H1 (cell line): ENCODE results near the gene GARIN6. TPM values are rescaled to one million over a fixed set of nuclear protein-coding genes. Genes with fewer than 3 reads are reported as not detected.

Source experiments
- CTCF ChIA-PET: fragments of 300-600 bp; sonication (Branson Sonifier 250); formaldehyde crosslinking; loops from one replicate; lab custom pipeline; 2021; ENCODE audit not compliant: partially characterized antibody; lab: Charles Lee
- POLR2A ChIA-PET: fragments of 300-600 bp; sonication (Branson Sonifier 250); formaldehyde crosslinking; loops from one replicate; lab custom pipeline; 2021; ENCODE audit warnings: inconsistent platforms; ENCODE audit not compliant: partially characterized antibody; lab: Charles Lee
- DNase-seq, 2 experiments: peaks; one replicate each; pipeline versions ENCODE4 v3.0.0 to v3.0.0-alpha.2; 2010 to 2022; ENCODE audit warnings: low spot score in 2 of 2, low read depth in 1 of 2, mixed read lengths in 1 of 2
- FAIRE-seq: peaks from 2 replicates; lab custom pipeline; 2011; peaks lifted over from hg19 to GRCh38; lab: Jason Lieb, UNC
- H2AFZ ChIP-seq: 2 replicates; pipeline ENCODE4 v1.8.1; 2012; ENCODE audit warnings: low read length, inconsistent platforms
- H2AK5ac ChIP-seq: 2 replicates; pipeline ENCODE4 v1.6.1; 2013; ENCODE audit warnings: low read depth, low read length
- H2BK120ac ChIP-seq: replicated peaks from 2 replicates; pipeline ENCODE3; 2013; ENCODE audit warnings: low read depth, low read length, inconsistent platforms
- H2BK12ac ChIP-seq: 2 replicates; pipeline ENCODE4 v1.6.1; 2013; ENCODE audit warnings: low read depth, low read length
- H2BK15ac ChIP-seq: 2 replicates; pipeline ENCODE4 v1.6.1; 2013; ENCODE audit warnings: low read length
- H2BK20ac ChIP-seq: 2 replicates; pipeline ENCODE4 v1.6.1; 2013; ENCODE audit warnings: low read length
- H2BK5ac ChIP-seq: 2 replicates; pipeline ENCODE4 v1.6.1; 2013; ENCODE audit warnings: low read depth, low read length
- H3K14ac ChIP-seq: 2 replicates; pipeline ENCODE4 v1.6.1; 2013; ENCODE audit warnings: inconsistent platforms; ENCODE audit not compliant: insufficient read length
- H3K18ac ChIP-seq: 2 replicates; pipeline ENCODE4 v1.6.1; 2013; ENCODE audit warnings: low read length; ENCODE audit errors: extremely low read depth
- H3K23ac ChIP-seq: 2 replicates; pipeline ENCODE4 v1.6.1; 2013; ENCODE audit warnings: inconsistent platforms; ENCODE audit not compliant: insufficient read length
- H3K23me2 ChIP-seq: 2 replicates; pipeline ENCODE4 v1.6.1; 2013; ENCODE audit warnings: low read depth, low read length
- H3K27ac ChIP-seq: 2 replicates; pipeline ENCODE4 v1.6.1; 2011; ENCODE audit warnings: low read depth, low read length, inconsistent platforms
- H3K27me3 ChIP-seq, 4 experiments: replicated peaks in 1 of 4; 1 replicate in 1 of 4; 2 replicates in 3 of 4; pipeline versions ENCODE4 v1.6.1 to v1.8.1; 2011 to 2013; ENCODE audit warnings: low read length in 3 of 4, mild to moderate bottlenecking in 3 of 4, inconsistent platforms in 2 of 4, mixed read lengths in 2 of 4, moderate library complexity in 1 of 4; ENCODE audit not compliant: control insufficient read depth in 3 of 4, insufficient read depth in 3 of 4; ENCODE audit errors: extremely low read depth in 1 of 4
- H3K36me3 ChIP-seq, 4 experiments: 2 replicates each; pipeline versions ENCODE4 v1.6.1 to v1.8.1; 2011 to 2013; ENCODE audit warnings: mild to moderate bottlenecking in 4 of 4, low read length in 3 of 4, moderate library complexity in 2 of 4, control low read depth in 1 of 4, inconsistent platforms in 1 of 4; ENCODE audit not compliant: insufficient read depth in 4 of 4, control insufficient read depth in 2 of 4
- H3K4ac ChIP-seq: replicated peaks from 2 replicates; pipeline ENCODE3; 2013; ENCODE audit warnings: low read length, low read depth, mixed read lengths, inconsistent platforms; ENCODE audit not compliant: insufficient read length
- H3K4me1 ChIP-seq, 4 experiments: replicated peaks in 1 of 4; 1 replicate in 1 of 4; 2 replicates in 3 of 4; pipeline versions ENCODE4 v1.6.1 to v1.8.1; 2011 to 2013; ENCODE audit warnings: low read length in 3 of 4, inconsistent platforms in 2 of 4, mixed read lengths in 1 of 4; ENCODE audit not compliant: insufficient read depth in 4 of 4, control insufficient read depth in 3 of 4
- H3K4me2 ChIP-seq, 2 experiments: 2 replicates each; pipeline versions ENCODE4 v1.6.1 to v1.8.1; 2011 to 2013; ENCODE audit warnings: low read depth in 2 of 2, low read length in 2 of 2, control low read depth in 1 of 2, inconsistent platforms in 1 of 2, mild to moderate bottlenecking in 1 of 2; ENCODE audit not compliant: insufficient read depth in 1 of 2
- H3K4me3 ChIP-seq, 4 experiments: fragments of 200-600, 300-600 bp in 1 of 4; sonication (generic), shearing (Covaris generic), sonication (Bioruptor Twin) in 1 of 4; 2 replicates each; pipeline versions ENCODE4 v1.5.1 to v1.8.1; 2011 to 2016; ENCODE audit warnings: low read length in 4 of 4, low read depth in 3 of 4, control low read depth in 2 of 4, inconsistent platforms in 2 of 4, mild to moderate bottlenecking in 2 of 4, mixed read lengths in 1 of 4, moderate library complexity in 1 of 4; ENCODE audit not compliant: insufficient read depth in 2 of 4; ENCODE audit errors: extremely low read depth in 1 of 4
- H3K56ac ChIP-seq: replicated peaks from 2 replicates; pipeline ENCODE3; 2013; ENCODE audit warnings: low read depth, mild to moderate bottlenecking, mixed read lengths, low read length, inconsistent platforms; ENCODE audit not compliant: insufficient read length
- H3K79me1 ChIP-seq: 2 replicates; pipeline ENCODE4 v1.6.1; 2013; ENCODE audit warnings: low read depth, low read length, control low read depth
- H3K79me2 ChIP-seq, 2 experiments: 2 replicates each; pipeline versions ENCODE4 v1.6.1 to v1.8.1; 2012 to 2013; ENCODE audit warnings: low read length in 2 of 2, mild to moderate bottlenecking in 2 of 2, inconsistent platforms in 1 of 2; ENCODE audit not compliant: insufficient read depth in 2 of 2, control insufficient read depth in 1 of 2
- H3K9ac ChIP-seq, 4 experiments: replicated peaks in 1 of 4; 1 replicate in 1 of 4; 2 replicates in 3 of 4; pipeline versions ENCODE4 v1.6.1 to v1.8.1; 2011 to 2013; ENCODE audit warnings: low read depth in 3 of 4, low read length in 3 of 4, control low read depth in 2 of 4, mild to moderate bottlenecking in 2 of 4, moderate library complexity in 2 of 4, inconsistent platforms in 1 of 4; ENCODE audit errors: extremely low read depth in 1 of 4
- H3K9me3 ChIP-seq, 2 experiments: 2 replicates each; pipeline versions ENCODE4 v1.6.1 to v1.8.1; 2012 to 2013; ENCODE audit warnings: mild to moderate bottlenecking in 2 of 2, moderate library complexity in 2 of 2, control low read depth in 1 of 2, inconsistent platforms in 1 of 2, low read depth in 1 of 2, low read length in 1 of 2, mixed read lengths in 1 of 2; ENCODE audit not compliant: insufficient read depth in 2 of 2
- H4K20me1 ChIP-seq, 2 experiments: replicated peaks in 1 of 2; 2 replicates each; pipeline versions ENCODE3 to v1.8.1; 2011 to 2013; ENCODE audit warnings: inconsistent platforms in 2 of 2, low read length in 2 of 2, mild to moderate bottlenecking in 1 of 2; ENCODE audit not compliant: insufficient read depth in 2 of 2, control insufficient read depth in 1 of 2
- H4K5ac ChIP-seq: 2 replicates; pipeline ENCODE4 v1.6.1; 2013; ENCODE audit warnings: low read length, low read depth, mixed read lengths, inconsistent platforms; ENCODE audit not compliant: insufficient read length
- H4K8ac ChIP-seq: 2 replicates; pipeline ENCODE4 v1.8.0; 2013; ENCODE audit warnings: mild to moderate bottlenecking, moderate library complexity, low read length, inconsistent platforms; ENCODE audit not compliant: insufficient read depth; ENCODE audit errors: extremely low read depth
- H4K91ac ChIP-seq: replicated peaks from 2 replicates; pipeline ENCODE3; 2013; ENCODE audit warnings: low read length, mixed read lengths, inconsistent platforms; ENCODE audit not compliant: insufficient read length
- PHF8 ChIP-seq: fragments of 200-600 bp; sonication (generic); conservative IDR thresholded peaks from 2 replicates; pipeline ENCODE4 v1.7.1; 2012; ENCODE audit warnings: low read depth, mild to moderate bottlenecking, inconsistent platforms, low read length, moderate library complexity
- WGBS, 2 experiments: shearing (Covaris generic) in 1 of 2; methylation state at CpG; one replicate each; pipeline versions ENCODE4 v1.1.6 to v1.1.7; 2013 to 2015; ENCODE audit warnings: low lambda C conversion rate in 2 of 2, mixed read lengths in 2 of 2, inconsistent platforms in 1 of 2, low coverage in 1 of 2, missing lambda C conversion rate in 1 of 2; ENCODE audit not compliant: insufficient replicate concordance in 2 of 2, insufficient coverage in 1 of 2, insufficient read length in 1 of 2; ENCODE audit errors: extremely low coverage in 1 of 2, missing lambda C conversion rate in 1 of 2; 5-methylcytosine and 5-hydroxymethylcytosine counted together
- polyA plus RNA-seq, 7 experiments: library from polyadenylated mRNA; depleted of rRNA in 3 of 7; stranded (reverse) in 5 of 7; unstranded in 2 of 7; fragments of >200 nt in 5 of 7; fragments of 200-250 nt in 2 of 7; gene quantifications; 1 replicate in 5 of 7; 2 replicates in 1 of 7; 4 replicates in 1 of 7; pipeline versions ENCODE4 v1.2.1 to v1.2.3, GENCODE V29; 2011 to 2013; ENCODE audit warnings: missing spikeins in 2 of 7, mixed read lengths in 2 of 7
- total RNA-seq: library from RNA; stranded (reverse); fragmentation: NEBNext Ultra II Directional; extraction: Animal tissue kit (Norgen Biotek cat#: 25700); gene quantifications from 2 replicates; pipeline ENCODE4 v1.2.1, GENCODE V29; 2021

The GARIN6 gene
- total and polyA plus RNA-seq, 2 of the 8 experiments (the other 6 are each of a cell fraction or from before 2014, with no cell fraction given), result not detected

- Histone ChIP-seq H2BK5ac (no peak overlapping the region), H4K20me1 (no peaks in the 10 kb centered on the region), H3K23ac (no peak overlapping the region), H3K27ac (no peak overlapping the region)
- no peak for TF ChIP-seq PHF8
- TF ChIP-seq, all 59 proteins: peak for 0
- no peaks in the 10 kb centered on the region for H3K23me2 ChIP-seq
- no peak overlapping the region for H4K8ac ChIP-seq
- H3K14ac ChIP-seq, result no peak overlapping the region
- H2AK5ac ChIP-seq, result no peak overlapping the region
- POLR2A ChIA-PET, result no interaction called here
- H3K36me3 ChIP-seq, result no peaks in the 10 kb centered on the region
- no peaks in the 10 kb centered on the region for H3K79me1 ChIP-seq
- H3K4ac ChIP-seq, result no peak overlapping the region
- DNase-seq (no peak), FAIRE-seq (no peak)
- 90% methylated on average over 4 of the region's 4 CpGs; no CpG with 5 or more reads in 1 of the 2 experiments for WGBS, 2 experiments
- H2BK20ac ChIP-seq, result no peak overlapping the region
- no peak overlapping the region for H2BK120ac ChIP-seq
- H3K27me3 ChIP-seq, result no peaks in the 10 kb centered on the region
- no peak overlapping the region for H3K56ac ChIP-seq
- H3K4me3 ChIP-seq, result no peak overlapping the region
- no peak overlapping the region for H3K4me2 ChIP-seq
- H2AFZ ChIP-seq, result no peak overlapping the region
- no peaks in the 10 kb centered on the region for H3K4me1 ChIP-seq
- no peak overlapping the region for H3K18ac ChIP-seq
- H3K9ac ChIP-seq, result no peak overlapping the region
- H4K5ac ChIP-seq, result no peak overlapping the region
- no peaks in the 10 kb centered on the region for H3K79me2 ChIP-seq
- CTCF ChIA-PET, result interaction anchor here (0.9 to 8.0 kb wide), 2 partner anchors 13 to 231 kb away, joined by 4 to 102 read pairs; no protein-coding TSS in a partner anchor
- H2BK15ac ChIP-seq, result no peak overlapping the region
- H2BK12ac ChIP-seq, result peak overlapping the region; percentile 94; the same call in 1 of the 2 replicates
- no peak overlapping the region for H4K91ac ChIP-seq
- H3K9me3 ChIP-seq, result peaks cover 0 to 3% of the 10 kb centered on the region in 2 experiments; a peak in 1 of 4 replicates
These were observed 28.9 kb upstream of the GARIN6 start for GRCh38 chr12:99618657-99619056.
